GM10847 (cell line): ENCODE measurements around the gene ZFPM1.

Source experiments
- POLR2A ChIP-seq: IDR thresholded peaks from 2 replicates; pipeline ENCODE4 v1.6.1; 2011; ENCODE audit not compliant: insufficient read length; ENCODE audit errors: extremely low read depth

The ZFPM1 gene

DNA sequence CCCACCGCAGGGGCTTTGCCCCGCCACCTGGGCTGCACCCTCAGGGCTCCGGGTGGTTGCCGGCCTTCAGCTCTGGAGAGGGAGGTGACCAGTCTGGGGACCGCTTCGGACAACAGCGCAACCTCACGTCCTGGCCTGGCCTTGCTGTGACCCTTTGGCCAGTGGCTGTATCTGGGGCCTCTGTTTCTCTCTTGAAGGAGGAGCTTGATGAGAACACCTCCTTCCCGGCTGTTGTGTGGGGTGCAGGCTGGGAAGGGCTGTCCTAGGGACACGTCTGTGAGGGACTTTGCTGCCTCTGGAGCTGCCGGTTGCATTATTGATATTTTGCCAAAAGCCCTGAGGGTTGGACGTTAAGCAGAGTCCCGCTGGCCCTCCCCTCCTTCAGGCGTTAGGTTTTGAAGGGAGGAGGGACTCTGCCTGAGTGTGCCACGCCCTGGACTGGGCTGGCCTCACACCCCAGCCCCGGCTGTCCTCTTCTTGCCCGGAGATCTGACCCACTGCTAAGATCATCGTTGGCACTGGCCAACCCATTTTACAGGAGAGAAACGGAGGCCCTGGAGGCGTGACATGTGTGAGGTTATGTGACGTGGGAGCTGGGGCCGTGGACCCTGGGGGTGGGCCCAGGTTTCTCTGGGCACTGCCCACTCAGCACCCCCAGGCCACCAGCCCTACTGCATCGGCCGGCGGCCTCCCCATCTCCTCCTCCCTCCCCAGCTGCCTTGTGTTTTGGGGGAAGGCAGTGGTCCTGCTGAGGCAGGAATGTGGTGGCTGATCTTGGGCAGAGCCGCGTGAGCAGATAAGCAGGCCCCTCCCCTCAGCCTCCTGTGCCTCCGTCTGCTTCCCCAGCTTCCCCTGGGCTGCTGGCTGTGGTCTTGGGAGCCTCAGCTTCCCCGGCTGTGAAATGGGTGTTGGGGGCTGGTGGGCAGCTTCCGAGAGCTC lies 8.5 kb downstream of the ZFPM1 start:
- TF ChIP-seq POLR2A, result no peak

DNA sequence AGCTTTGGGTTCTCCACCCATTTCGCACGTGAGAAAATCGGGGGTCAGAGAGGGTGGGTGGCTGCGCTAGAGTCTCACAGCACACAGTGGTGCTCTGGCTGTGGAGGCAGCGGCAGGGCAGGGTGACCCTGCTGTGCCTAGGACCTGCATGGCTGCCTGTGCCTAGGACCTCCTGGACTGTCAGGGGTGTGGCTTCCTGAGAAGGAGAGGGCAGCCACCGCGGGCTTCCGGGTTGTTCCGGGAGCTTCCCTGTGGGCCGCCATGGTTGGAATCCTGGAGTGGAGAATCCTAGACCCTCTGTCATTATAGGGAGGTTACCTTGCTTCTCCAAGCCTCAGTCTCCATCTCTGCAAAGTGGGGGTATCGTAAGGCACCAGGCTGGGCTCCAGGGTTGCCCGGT lies 9.3 kb downstream of the ZFPM1 start:
- no peak for TF ChIP-seq POLR2A

DNA sequence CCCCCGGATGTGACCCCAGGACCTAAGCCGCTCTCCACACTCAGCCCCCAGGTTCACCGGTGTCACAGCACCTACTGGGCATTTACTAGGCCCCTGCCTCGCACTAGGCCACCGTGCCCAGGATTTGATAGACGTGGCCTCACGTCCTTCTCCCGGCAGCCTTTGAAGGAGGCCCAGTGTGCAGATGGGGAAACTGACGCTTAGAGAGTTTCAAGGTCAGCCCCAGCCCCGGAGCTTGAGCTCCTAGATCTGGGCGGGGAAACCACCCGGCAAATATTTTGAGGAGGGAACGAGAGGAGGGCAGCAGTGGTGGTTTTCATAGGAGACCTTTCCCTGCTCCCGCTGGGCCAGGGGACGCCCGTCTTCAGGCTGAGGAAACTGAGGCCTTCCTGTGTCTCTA lies 10.3 kb downstream of the ZFPM1 start:
- no peak for TF ChIP-seq POLR2A

DNA sequence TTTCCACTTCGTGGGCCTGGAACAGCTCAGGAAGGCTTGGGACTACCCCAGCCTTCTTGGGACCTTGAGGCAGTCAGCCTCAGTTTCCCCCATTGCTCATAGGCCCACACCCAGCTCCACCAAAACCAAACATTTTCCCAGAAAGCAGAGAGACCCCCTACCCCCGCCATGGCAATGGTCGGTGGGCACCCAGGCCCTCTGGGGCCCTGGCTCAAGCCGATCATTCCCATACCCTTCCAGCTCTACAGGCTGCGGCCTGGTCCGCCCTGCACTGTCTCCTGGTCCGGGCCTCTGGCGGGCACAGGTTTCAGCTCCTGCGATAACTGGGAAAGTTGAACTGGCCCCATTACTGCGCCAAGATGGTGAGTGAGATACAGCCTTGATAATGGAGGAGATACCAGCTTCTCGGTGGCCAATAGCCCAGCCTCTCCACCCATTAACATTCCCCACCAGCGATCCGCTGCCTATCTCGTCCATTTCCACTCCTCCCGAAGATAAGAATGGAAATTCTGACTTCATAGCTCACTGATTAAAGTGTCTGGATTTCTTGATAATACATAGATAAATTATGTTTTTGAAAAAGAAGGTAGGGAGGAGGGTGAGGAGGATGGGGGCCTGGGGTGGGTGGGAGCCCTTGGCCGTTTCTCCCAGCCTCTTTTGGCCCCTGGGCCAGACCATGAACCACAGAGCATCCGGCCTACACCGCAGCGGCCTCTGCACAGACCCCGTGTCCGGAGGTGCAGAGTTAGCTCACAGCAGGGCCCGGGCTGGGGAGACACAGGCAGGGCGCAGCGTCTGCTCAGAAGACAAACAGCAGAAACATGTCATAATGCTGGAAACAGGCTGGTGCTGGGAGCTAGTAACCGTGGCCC lies 11.6 kb downstream of the ZFPM1 start:
- TF ChIP-seq POLR2A, result no peak

DNA sequence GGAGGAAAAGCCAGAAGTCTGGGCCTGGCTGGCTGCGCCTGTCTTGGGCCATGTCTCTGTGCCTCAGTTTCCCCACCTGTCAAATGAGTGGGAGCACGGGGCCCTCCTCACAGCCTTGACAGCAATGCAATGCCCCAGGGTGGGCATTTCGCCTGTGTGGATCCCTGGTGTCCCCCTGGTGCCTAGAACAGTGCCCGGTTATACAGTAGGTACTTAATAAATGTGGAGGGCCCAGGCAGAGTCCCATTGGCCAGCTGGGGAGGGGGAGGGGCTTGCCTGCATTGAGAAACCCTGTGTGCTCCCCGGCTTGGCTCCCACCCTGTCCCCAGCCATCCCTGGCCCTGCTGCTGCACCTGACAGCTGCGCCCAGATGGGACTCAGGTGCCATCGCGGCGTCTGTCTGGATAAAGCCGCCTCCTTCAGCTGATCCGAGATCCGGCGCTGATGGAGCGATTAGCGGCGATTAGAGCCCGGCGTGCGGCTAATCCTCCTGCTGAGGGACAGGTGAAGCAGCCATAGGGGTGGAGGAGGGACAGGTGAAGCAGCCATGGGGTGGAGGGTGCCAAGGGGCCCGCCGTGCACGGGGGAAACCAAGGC lies 12.4 kb downstream of the ZFPM1 start:
- no peak for TF ChIP-seq POLR2A

DNA sequence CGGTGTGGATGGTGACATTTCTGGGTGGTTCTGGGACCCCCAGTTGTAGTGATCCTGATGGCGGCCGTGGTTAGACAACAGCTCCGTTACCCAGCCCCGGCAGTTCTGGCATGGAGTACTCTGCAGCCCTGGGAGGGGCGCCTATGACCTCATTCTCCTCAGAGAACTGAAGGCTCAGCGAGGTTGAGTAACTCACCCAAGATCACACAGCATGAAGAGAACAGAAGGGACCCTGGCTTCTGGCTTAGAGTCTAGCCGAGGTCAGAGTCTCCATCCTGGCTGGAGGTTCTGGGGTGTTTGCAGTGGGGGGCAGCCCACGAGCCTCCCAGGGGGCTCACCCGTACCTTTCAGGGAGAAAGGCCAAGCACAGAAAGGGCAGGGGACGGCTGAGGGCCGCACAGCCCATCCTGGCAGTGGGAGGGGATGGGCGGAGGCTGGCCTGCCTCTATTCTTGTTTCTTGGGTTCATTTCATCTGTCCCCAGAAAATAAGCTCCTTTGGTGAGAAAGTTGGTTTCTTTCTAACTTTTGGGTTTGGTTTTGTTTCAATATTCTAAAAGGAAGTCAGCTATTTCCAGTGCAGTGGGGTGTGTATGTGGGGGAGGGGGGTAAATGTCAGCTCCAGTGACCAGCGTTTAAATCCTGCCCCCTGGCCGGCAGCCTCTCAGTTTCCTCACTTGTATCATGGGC lies 13.2 kb downstream of the ZFPM1 start:
- TF ChIP-seq POLR2A, result no peak

DNA sequence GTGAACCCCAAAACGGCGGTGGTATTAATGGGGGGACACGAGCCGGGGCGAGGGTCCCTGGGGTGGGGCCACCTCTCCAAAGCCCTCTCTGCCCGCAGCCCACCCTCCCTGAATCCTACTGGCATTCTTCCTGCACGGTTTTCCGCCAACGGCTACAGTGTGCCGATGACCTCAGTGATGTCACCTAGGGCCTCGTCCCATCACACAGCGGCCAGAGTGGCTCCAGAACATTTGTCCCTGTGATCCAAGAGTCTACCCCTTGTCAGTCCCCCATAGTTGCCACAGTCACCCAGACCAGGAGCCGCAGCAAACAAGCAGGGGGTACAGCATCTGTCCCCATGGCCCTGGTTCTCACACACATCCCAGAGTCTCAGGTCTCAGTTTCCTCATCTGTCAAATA lies 13.9 kb downstream of the ZFPM1 start:
- no peak for TF ChIP-seq POLR2A

DNA sequence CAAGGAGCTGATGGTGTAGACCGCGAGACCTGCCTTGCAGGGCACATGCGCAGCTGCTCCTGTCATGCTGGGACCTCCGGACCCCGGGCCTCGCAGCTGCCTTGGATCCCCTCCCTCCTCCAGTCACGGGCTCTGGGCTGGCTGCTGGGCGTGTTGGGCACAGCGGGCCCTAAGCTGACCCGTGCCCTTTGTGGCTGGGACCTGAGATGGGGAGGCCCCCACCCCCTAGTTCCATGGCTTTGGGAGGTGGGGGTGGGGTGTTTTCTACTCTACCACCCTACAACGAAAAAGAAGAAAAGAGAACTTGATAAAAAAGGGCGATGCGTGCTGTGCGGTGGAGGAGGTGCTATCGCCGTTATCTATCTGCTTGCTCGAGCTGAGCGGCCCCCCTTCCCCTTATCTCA lies 14.5 kb downstream of the ZFPM1 start:
- no peak for TF ChIP-seq POLR2A

DNA sequence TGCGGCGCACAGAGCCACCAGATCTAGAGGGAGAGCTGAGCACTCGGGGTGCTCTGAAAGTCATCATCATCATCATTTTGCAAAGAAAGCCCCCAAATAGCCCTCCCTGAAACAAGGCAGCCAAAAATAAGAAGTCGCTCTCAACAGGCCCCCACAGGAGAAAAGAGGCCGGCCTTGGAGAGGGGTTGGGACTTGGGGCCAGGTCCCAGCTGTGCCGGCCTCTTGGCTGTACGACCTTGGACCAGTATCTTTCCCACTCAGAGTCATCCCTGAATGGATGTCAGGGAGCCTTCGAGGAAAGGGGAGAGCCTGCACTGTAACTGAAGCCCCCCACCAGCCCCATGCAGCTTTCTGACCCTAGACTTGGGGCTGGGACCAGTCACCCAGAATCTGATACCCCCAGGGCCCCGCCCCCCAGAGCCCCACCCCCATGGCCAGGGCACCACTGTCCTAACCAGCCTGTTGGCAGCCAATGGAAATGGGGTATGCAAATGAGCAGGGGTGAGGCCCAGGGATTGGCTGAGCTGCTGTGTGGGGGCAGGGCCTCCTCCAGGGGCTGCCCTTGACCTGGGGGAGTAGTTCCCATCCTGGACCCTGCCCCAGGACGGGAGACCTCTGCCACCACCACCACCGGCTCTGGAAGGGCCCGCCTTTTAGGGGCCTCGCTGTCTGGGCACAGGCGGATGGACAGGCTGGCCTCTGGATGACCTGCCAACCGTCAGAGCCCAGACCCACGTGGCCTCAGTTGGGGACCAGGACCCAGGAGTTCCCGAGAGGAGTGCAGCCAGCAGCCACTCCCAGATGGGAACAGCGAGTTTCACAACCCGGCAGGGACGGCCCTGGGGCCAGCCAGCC lies 15.4 kb downstream of the ZFPM1 start:
- TF ChIP-seq POLR2A, result no peak

DNA sequence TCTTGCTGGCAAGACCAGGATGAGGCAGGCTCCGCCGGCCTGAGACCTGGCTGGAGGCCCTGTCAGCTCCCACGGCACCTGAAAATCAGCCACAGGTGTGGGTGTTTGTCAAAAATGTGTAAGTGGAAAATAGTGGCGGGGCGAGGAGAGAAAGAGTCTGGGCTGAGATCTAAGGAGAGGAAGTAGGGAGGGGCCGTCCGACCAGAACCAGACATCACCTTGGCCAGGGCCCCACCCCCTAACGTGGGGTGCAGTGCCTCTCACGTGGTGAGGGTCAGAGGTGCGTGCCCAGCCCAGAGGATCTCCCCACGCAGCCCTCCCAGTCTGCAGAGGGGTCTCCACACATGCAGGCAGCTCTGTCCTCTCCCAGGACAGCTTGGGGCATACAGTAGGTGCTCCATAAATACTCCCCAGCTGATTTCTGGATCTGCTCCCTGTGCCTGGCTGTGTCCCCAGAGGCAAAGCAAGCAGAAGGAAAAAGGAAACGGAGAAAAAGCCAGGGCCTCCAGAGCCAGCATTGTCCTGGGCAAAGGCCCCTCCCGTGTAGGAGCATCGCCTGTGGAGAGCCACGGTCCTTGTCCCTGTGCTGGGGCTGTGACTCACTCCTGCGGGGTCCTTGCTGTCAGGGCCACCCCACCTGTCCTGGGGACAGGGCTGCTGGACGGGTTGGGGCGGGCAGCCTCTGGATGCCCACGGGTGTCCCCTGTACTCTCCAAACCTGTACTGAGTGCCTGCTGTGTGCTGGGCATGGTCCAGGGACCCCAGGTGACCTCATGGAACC lies 16.7 kb downstream of the ZFPM1 start:
- TF ChIP-seq POLR2A, result no peak

DNA sequence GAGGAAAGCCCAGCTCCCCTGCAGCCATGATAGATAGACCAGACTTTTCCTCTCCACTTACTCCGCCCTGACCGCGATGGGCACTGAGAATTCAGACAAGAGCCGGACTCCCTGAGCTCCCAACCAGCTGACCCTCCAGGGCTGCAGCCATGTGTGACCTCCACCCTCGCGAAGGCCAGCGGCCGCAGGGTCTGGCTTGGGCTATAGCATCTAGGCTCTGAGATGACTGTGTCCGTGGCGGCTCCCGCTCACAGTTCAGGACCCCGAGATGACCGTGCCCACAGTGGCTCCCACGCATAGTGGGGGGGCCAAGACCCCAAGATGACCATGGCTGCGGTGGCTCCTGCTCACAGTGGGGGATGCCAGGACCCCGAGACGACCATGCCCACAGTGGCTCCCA lies 18.0 kb downstream of the ZFPM1 start:
- TF ChIP-seq POLR2A, result no peak

DNA sequence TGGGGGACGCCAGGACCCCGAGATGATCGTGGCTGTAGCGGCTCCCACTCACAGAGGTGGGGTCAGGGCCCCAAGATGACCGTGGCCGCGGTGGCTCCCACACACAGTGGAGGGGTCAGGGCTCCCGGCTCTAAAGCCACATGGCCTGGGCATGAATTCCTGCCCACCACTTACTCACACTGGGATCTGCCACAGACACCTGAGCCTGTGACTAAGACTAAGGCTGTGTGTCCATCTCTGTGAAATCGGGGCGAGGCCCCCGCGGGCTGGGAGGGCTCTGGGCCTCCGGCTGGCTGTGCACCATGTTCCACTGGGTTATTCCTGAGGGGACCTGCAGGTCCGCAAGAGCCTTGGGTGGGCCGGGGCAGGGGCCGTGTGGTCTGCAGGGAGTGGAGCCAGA lies 18.5 kb downstream of the ZFPM1 start:
- no peak for TF ChIP-seq POLR2A

DNA sequence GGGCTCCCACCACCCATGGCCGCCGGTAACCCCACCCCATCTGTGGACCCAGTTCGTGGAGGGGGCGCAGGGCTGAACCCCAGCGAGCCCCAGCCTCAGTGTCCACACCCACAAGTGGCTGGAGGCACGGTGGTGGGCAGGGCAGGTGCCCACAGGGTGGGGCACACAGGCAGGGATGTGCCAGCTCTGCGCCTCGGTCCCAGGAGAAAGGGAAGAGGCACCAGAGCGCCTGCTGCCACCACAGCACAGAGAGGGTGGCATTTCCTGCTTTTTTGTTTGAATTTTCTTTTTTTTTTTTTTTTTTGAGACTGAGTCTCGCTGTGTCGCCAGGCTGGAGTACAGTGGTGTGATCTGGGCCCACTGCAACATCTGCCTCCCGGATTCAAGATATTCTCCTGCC lies 19.0 kb downstream of the ZFPM1 start:
- no peak for TF ChIP-seq POLR2A

DNA sequence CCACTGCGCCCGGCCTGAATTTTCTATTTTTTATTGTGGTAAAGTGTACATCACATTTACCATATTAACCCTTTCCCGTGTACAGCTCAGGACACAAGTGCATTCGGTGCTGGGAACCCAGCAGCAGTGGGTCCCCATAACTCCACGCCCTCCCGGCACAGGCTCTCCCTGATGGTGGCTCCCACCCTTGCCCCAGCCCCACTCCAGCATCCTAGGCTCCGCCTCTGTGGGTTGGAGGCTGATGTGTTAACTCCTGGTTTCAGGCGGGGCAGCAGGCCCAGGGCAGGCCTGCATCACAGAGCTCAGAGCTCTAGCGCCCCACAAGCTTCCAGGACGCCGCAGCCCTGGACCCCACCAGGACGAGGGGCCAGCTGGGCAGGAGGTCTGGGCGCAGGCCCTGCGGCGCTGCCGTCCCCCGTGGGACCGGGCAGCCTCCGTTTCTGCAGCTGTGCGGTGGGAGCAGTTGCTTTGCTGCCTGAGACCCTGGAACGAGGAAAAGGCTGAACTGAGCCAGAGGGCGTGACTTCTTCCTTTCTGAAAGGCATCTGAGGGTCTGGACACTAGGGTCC lies 19.6 kb downstream of the ZFPM1 start:
- no peak for TF ChIP-seq POLR2A
